ENCODE results near the gene CCNF.
"Not testable (repeated sequence)": the region's sequence is repeated elsewhere in the genome, so short reads cannot be mapped to it uniquely, and the experiment has no call there.

CCNF gene, protein sequence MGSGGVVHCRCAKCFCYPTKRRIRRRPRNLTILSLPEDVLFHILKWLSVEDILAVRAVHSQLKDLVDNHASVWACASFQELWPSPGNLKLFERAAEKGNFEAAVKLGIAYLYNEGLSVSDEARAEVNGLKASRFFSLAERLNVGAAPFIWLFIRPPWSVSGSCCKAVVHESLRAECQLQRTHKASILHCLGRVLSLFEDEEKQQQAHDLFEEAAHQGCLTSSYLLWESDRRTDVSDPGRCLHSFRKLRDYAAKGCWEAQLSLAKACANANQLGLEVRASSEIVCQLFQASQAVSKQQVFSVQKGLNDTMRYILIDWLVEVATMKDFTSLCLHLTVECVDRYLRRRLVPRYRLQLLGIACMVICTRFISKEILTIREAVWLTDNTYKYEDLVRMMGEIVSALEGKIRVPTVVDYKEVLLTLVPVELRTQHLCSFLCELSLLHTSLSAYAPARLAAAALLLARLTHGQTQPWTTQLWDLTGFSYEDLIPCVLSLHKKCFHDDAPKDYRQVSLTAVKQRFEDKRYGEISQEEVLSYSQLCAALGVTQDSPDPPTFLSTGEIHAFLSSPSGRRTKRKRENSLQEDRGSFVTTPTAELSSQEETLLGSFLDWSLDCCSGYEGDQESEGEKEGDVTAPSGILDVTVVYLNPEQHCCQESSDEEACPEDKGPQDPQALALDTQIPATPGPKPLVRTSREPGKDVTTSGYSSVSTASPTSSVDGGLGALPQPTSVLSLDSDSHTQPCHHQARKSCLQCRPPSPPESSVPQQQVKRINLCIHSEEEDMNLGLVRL

DNA sequence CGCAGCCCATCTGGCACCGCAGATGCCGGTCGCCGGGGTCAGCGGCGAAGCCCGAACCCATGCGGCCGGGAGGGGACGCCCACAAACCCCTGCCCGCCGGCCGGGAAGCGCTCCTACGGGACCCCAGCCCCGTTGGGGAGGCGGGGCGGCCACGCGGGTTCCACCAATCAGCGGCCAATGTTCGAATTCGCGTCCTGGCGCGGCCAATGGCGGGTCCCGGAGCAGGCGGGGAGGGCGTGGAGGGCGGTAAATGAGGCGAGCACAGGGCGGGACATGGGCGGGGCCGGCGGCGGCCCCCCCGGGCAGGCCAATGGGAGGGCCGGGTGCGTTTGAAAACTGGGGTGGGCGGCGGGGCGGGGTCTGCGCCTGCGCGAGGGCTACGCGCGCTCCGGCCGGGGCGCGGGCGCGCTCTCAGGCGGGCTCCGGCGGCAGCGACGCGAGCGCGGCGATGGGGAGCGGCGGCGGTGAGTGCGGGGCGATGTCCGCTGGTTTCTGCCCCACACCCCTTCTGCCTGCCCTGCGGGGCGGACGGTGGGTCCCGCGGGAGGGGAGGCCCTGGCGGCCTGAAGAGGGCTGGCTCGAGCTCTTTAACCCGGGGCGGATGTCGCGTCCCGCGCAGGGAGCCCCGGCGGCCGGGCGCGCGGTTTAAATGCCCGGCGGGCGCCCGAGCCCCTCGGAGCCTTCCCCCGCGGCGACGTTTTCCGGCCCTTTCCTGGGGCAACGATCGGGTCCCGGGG is at the start of gene CCNF:
CCNF (plus strand) TSS at position 414 of the 737 bp plus-strand sequence; CDS start at position 449, 35 bp downstream.
- DNase-seq (ENCODE audit: low spot score): peak; percentile 100
- no peak for TF ChIP-seq CTCF (IDR thresholded peaks at IDR 0.05; ENCODE audit: borderline replicate concordance, control extremely low read depth, extremely low read depth, insufficient read depth, missing control alignments)
- in situ Hi-C loops (cut with MboI; ENCODE audit: low sequenced_read_pairs, unreplicated experiment): no loop called here

- TF ChIP-seq CTCF (IDR thresholded peaks at IDR 0.05; ENCODE audit: borderline replicate concordance, control extremely low read depth, extremely low read depth, insufficient read depth, missing control alignments): no peak
- in situ Hi-C loops (cut with MboI; ENCODE audit: low sequenced_read_pairs, unreplicated experiment): no loop called here
- no peak for DNase-seq (ENCODE audit: low spot score)
Measured at GRCh38 chr16:2383501-2383900, 45.7 kb upstream of the CCNF start.

- TF ChIP-seq CTCF (IDR thresholded peaks at IDR 0.05; ENCODE audit: borderline replicate concordance, control extremely low read depth, extremely low read depth, insufficient read depth, missing control alignments): no peak
- in situ Hi-C loops (cut with MboI; ENCODE audit: low sequenced_read_pairs, unreplicated experiment): no loop called here
- DNase-seq (ENCODE audit: low spot score): no peak
Measured at GRCh38 chr16:2384426-2384825, 44.8 kb upstream of the CCNF start.

DNA sequence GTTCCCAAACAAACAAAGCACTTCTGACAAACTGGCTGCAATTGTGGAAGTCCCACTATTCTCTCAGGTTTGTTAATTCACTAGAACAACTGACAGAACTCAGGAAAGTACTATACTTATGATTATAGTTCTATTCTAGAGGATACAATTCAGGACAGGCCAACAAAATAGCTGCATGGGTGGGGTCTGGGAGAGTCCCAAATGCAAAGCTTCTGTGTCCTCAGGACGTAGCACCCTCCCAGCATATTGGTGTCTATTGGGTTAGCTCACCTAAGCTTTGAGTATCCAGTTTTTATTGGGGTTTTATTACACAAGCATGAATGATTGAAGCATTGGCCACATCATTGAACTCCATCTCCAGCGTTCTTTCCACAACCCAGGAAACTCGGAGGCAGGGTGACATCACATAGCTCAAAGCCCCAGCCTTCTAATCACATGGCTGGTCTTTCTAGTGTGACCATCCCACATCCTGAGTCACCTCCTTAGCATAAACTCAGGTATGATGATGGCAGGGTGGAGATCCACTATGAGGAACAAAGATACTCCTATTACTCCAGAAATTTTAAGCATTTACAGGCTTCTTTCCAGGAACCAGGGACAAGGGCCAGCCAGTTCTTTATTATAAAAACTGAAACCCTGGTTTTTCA is 43.9 kb upstream of the CCNF start:
- in situ Hi-C loops (cut with MboI; ENCODE audit: low sequenced_read_pairs, unreplicated experiment): no loop called here
- DNase-seq (ENCODE audit: low spot score): no peak
- TF ChIP-seq CTCF (IDR thresholded peaks at IDR 0.05; ENCODE audit: borderline replicate concordance, control extremely low read depth, extremely low read depth, insufficient read depth, missing control alignments): no peak

GRCh38 chr16:2385982-2386381 is 43.3 kb upstream of the CCNF start:
- in situ Hi-C loops (cut with MboI; ENCODE audit: low sequenced_read_pairs, unreplicated experiment); DNase-seq (ENCODE audit: low spot score): not testable (repeated sequence)

DNA sequence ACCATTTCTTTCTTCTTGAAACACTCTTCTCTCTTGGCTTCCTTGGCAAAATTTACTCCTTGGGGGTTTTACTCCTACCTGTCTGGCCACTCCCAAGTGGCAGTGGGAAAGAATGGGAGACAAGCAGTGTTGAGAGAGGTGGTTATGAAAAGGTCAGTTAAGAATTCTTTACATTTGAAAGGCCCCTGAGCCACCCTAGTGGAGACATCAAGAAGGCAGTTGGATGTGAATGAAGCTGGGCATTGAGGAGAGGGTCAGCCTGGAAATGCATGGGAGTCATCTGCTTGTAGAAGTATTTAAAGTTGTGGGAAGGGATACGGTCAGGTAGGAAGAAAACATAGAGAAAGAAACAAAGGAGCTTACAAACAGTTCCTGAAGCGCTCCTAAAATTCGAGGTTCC is 42.3 kb upstream of the CCNF start:
- DNase-seq (ENCODE audit: low spot score): no peak
- no peak for TF ChIP-seq CTCF (IDR thresholded peaks at IDR 0.05; ENCODE audit: borderline replicate concordance, control extremely low read depth, extremely low read depth, insufficient read depth, missing control alignments)
- in situ Hi-C loops (cut with MboI; ENCODE audit: low sequenced_read_pairs, unreplicated experiment): no loop called here
